ENCODE measurements around the gene TRIM43. TPM values are rescaled to one million over a fixed set of nuclear protein-coding genes. Genes with fewer than 3 reads are reported as not detected.
"Not testable (repeated sequence)": the region's sequence is repeated elsewhere in the genome, so short reads cannot be mapped to it uniquely, and the experiment has no call there.

Gene TRIM43
- total and polyA plus RNA-seq, 2 donors (not counting 1 experiment from before 2014, with no cell fraction given): not detected

DNA sequence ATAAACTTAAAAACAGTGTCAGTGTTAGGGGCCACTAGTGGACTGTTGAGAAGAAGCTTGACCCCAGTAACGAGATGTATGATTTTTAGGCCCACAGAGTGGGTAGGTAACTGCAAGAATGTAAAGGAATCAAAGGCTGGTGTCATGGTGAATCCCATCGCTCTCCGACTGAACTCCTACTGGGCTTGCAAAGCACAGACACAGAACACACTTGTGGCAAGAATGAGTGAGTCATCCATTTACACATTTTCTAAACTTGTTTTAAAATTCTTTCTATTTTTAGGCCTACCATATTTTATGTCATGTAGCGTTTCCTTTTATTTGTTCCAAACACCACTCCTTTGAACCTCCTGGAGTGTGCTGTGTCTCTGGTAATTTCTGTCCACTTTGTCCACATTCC, 51.1 kb downstream of the TRIM43 start:
- not testable (repeated sequence) for DNase-seq (ENCODE audit: low read depth in 2 of 2); H3K9ac ChIP-seq (ENCODE audit: insufficient read depth, low read length); H3K27ac ChIP-seq (ENCODE audit: insufficient read depth, low read length); H3K27me3 ChIP-seq (ENCODE audit: control insufficient read depth, insufficient read depth, low read length); H3K4me3 ChIP-seq (replicated peaks in 1 of 4; ENCODE audit: control extremely low read depth in 1 of 4, insufficient read depth in 1 of 4, low read depth in 3 of 4, low read length in 4 of 4); H3K4me2 ChIP-seq (ENCODE audit: extremely low read depth, insufficient read depth, low read length); H2AFZ ChIP-seq (ENCODE audit: low read length); H3K79me2 ChIP-seq (ENCODE audit: control insufficient read depth, insufficient read depth, low read length); H3K4me1 ChIP-seq (ENCODE audit: control insufficient read depth, extremely low read depth, insufficient read depth, low read length); H3K36me3 ChIP-seq (ENCODE audit: control insufficient read depth, insufficient read depth, low read length); H4K20me1 ChIP-seq (ENCODE audit: control insufficient read depth, extremely low read depth, insufficient read depth, low read length); H3K9me3 ChIP-seq (ENCODE audit: control insufficient read depth, insufficient read depth, low read depth, low read length)

DNA sequence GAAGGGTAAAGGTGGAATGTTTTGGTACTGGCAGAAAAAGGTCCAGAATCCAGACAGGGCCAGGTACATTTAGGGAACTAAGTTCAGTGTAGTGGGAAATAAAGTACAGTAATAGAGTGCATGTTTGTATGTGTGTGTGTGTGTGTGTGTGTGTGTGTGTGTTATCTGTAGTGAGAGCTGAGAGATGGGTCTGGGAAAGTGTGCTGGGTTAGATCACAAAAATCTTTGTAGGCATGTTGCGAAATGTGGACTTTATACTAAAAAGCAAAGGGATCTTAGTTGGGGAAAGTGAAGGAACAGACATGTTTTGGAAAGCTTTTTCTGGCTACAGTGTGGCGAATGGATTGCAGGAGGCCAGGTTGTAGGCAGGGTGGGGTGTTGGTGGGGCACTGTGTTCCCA, 53.5 kb downstream of the TRIM43 start:
- H2AFZ ChIP-seq (ENCODE audit: low read length); DNase-seq (ENCODE audit: low read depth in 2 of 2); H3K79me2 ChIP-seq (ENCODE audit: control insufficient read depth, insufficient read depth, low read length); H3K4me2 ChIP-seq (ENCODE audit: extremely low read depth, insufficient read depth, low read length); H3K27ac ChIP-seq (ENCODE audit: insufficient read depth, low read length); H3K27me3 ChIP-seq (ENCODE audit: control insufficient read depth, insufficient read depth, low read length); H3K9ac ChIP-seq (ENCODE audit: insufficient read depth, low read length); H3K36me3 ChIP-seq (ENCODE audit: control insufficient read depth, insufficient read depth, low read length); H3K9me3 ChIP-seq (ENCODE audit: control insufficient read depth, insufficient read depth, low read depth, low read length); H4K20me1 ChIP-seq (ENCODE audit: control insufficient read depth, extremely low read depth, insufficient read depth, low read length); H3K4me1 ChIP-seq (ENCODE audit: control insufficient read depth, extremely low read depth, insufficient read depth, low read length); H3K4me3 ChIP-seq (replicated peaks in 1 of 4; ENCODE audit: control extremely low read depth in 1 of 4, insufficient read depth in 1 of 4, low read depth in 3 of 4, low read length in 4 of 4): not testable (repeated sequence)

DNA sequence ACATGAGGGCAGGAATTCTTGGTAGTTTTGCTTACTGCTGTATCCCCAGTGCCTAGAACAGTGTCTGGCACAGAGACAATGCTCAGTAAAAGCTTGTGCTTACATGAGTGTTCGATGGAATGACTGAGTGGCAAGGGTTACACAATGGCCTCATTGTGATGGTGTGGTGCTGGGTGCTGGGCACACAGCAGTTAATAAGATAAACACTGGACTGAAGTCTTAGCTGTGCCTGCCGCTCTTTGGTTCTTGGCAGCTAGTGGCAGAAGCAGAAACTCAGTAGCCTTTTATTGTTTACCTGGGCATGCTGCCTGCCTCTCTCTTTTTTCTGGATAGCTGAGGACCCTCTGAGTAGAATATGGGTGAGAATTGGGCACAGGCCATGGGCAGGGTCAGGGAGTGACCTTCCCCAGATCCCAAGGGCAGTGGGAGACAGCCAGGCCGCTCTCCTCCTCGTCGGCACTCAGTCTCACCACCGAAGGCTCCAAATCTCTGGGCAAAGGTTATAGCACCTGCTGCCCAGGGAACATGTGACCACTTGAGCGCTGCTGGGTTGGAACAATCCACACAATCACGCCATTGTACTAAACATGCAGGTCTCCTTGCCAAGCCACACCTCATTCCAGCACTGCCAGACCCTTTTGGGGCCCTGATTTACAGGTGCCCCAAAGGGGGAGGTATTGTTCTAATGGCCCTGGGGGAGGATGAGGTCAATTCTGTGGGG, 54.6 kb downstream of the TRIM43 start:
- H3K79me2 ChIP-seq (ENCODE audit: control insufficient read depth, insufficient read depth, low read length); H3K4me2 ChIP-seq (ENCODE audit: extremely low read depth, insufficient read depth, low read length); H3K9me3 ChIP-seq (ENCODE audit: control insufficient read depth, insufficient read depth, low read depth, low read length); H4K20me1 ChIP-seq (ENCODE audit: control insufficient read depth, extremely low read depth, insufficient read depth, low read length); H3K4me3 ChIP-seq (replicated peaks in 1 of 4; ENCODE audit: control extremely low read depth in 1 of 4, insufficient read depth in 1 of 4, low read depth in 3 of 4, low read length in 4 of 4); DNase-seq (ENCODE audit: low read depth in 2 of 2); H3K4me1 ChIP-seq (ENCODE audit: control insufficient read depth, extremely low read depth, insufficient read depth, low read length); H2AFZ ChIP-seq (ENCODE audit: low read length); H3K36me3 ChIP-seq (ENCODE audit: control insufficient read depth, insufficient read depth, low read length); H3K27ac ChIP-seq (ENCODE audit: insufficient read depth, low read length); H3K9ac ChIP-seq (ENCODE audit: insufficient read depth, low read length); H3K27me3 ChIP-seq (ENCODE audit: control insufficient read depth, insufficient read depth, low read length): not testable (repeated sequence)

- not testable (repeated sequence) for H3K36me3 ChIP-seq (ENCODE audit: control insufficient read depth, insufficient read depth, low read length); H3K4me2 ChIP-seq (ENCODE audit: extremely low read depth, insufficient read depth, low read length); H3K27ac ChIP-seq (ENCODE audit: insufficient read depth, low read length); H3K9ac ChIP-seq (ENCODE audit: insufficient read depth, low read length); H4K20me1 ChIP-seq (ENCODE audit: control insufficient read depth, extremely low read depth, insufficient read depth, low read length); DNase-seq (ENCODE audit: low read depth in 2 of 2); H3K4me1 ChIP-seq (ENCODE audit: control insufficient read depth, extremely low read depth, insufficient read depth, low read length); H3K27me3 ChIP-seq (ENCODE audit: control insufficient read depth, insufficient read depth, low read length); H3K4me3 ChIP-seq (replicated peaks in 1 of 4; ENCODE audit: control extremely low read depth in 1 of 4, insufficient read depth in 1 of 4, low read depth in 3 of 4, low read length in 4 of 4); H2AFZ ChIP-seq (ENCODE audit: low read length); H3K79me2 ChIP-seq (ENCODE audit: control insufficient read depth, insufficient read depth, low read length); H3K9me3 ChIP-seq (ENCODE audit: control insufficient read depth, insufficient read depth, low read depth, low read length)
Observed at GRCh38 chr2:95648894-95649544, 57.2 kb downstream of the TRIM43 start.

Other genes starting within 250 kb of the TRIM43 start
- 25.9 and 32.5 TPM in 2 replicates for gene FAHD2A, start 189.3 kb upstream of the TRIM43 start, total RNA-seq
- 22.1 and 25.7 TPM in 2 replicates for gene FAHD2A, start 189.3 kb upstream of the TRIM43 start, polyA plus RNA-seq
- gene TRIM43B, start 107.2 kb upstream of the TRIM43 start, total RNA-seq: not detected in 2 replicates
- gene TRIM43B, start 107.2 kb upstream of the TRIM43 start, polyA plus RNA-seq: not detected in 2 replicates